Mesenchymal stem cell (in vitro differentiated cells and primary cell): ENCODE measurements around the gene HEATR5A.
A peak's percentile ranks its signal among the peaks of the same experiment; 100 is the strongest.

Experiments
- DNase-seq: peaks from one replicate; pipeline ENCODE4 v3.0.0-alpha.2; 2013
- H2AFZ ChIP-seq: one replicate; pipeline ENCODE4 v1.6.1; 2013; ENCODE audit warnings: low read depth, mild to moderate bottlenecking, control low read depth, inconsistent platforms, low read length, moderate library complexity
- H2AK5ac ChIP-seq: 2 replicates; pipeline ENCODE4 v1.6.1; 2013; ENCODE audit warnings: low read length, moderate library complexity, mild to moderate bottlenecking, inconsistent platforms; ENCODE audit not compliant: severe bottlenecking
- H2BK120ac ChIP-seq: one replicate; pipeline ENCODE4 v1.6.1; 2013; ENCODE audit warnings: low read depth, mild to moderate bottlenecking, inconsistent platforms, low read length, moderate library complexity
- H2BK12ac ChIP-seq, 2 experiments: one replicate each; pipeline ENCODE4 v1.6.1; 2013; ENCODE audit warnings: inconsistent platforms in 2 of 2, low read length in 2 of 2, mild to moderate bottlenecking in 2 of 2, moderate library complexity in 2 of 2, control low read depth in 1 of 2
- H2BK15ac ChIP-seq: one replicate; pipeline ENCODE4 v1.6.1; 2013; ENCODE audit warnings: mild to moderate bottlenecking, low read depth, inconsistent platforms; ENCODE audit not compliant: poor library complexity, severe bottlenecking
- H2BK5ac ChIP-seq: 2 replicates; pipeline ENCODE4 v1.6.1; 2013; ENCODE audit warnings: low read depth, mild to moderate bottlenecking, low read length, control low read depth, inconsistent platforms; ENCODE audit not compliant: poor library complexity, severe bottlenecking
- H3K14ac ChIP-seq, 2 experiments: one replicate each; pipeline ENCODE4 v1.6.1; 2013; ENCODE audit warnings: inconsistent platforms in 2 of 2, low read length in 2 of 2, control low read depth in 1 of 2, mild to moderate bottlenecking in 1 of 2, moderate library complexity in 1 of 2
- H3K18ac ChIP-seq, 2 experiments: one replicate each; pipeline ENCODE4 v1.6.1; 2013; ENCODE audit warnings: inconsistent platforms in 2 of 2, low read length in 2 of 2, control low read depth in 1 of 2, low read depth in 1 of 2, mild to moderate bottlenecking in 1 of 2
- H3K23ac ChIP-seq, 2 experiments: one replicate each; pipeline ENCODE4 v1.6.1; 2013; ENCODE audit warnings: inconsistent platforms in 2 of 2, low read length in 2 of 2, mild to moderate bottlenecking in 2 of 2, moderate library complexity in 2 of 2, control low read depth in 1 of 2
- H3K27ac ChIP-seq: 2 replicates; pipeline ENCODE4 v1.5.1; 2013; ENCODE audit warnings: mild to moderate bottlenecking, moderate library complexity, low read length, control low read depth, inconsistent platforms; ENCODE audit not compliant: poor library complexity, severe bottlenecking
- H3K27me3 ChIP-seq, 2 experiments: 2 replicates each; pipeline versions ENCODE4 v1.6.1 to v1.7.0; 2013; ENCODE audit warnings: low read length in 2 of 2, mild to moderate bottlenecking in 2 of 2, moderate library complexity in 2 of 2, control low read depth in 1 of 2, inconsistent platforms in 1 of 2; ENCODE audit not compliant: control insufficient read depth in 1 of 2, insufficient read depth in 1 of 2
- H3K36me3 ChIP-seq, 2 experiments: 2 replicates each; pipeline versions ENCODE4 v1.6.1 to v1.7.0; 2013; ENCODE audit warnings: low read length in 2 of 2, control low read depth in 1 of 2, inconsistent platforms in 1 of 2, low read depth in 1 of 2, mild to moderate bottlenecking in 1 of 2; ENCODE audit not compliant: insufficient read depth in 2 of 2, control insufficient read depth in 1 of 2
- H3K4ac ChIP-seq, 2 experiments: one replicate each; pipeline ENCODE4 v1.6.1; 2013; ENCODE audit warnings: inconsistent platforms in 2 of 2, low read length in 2 of 2, mild to moderate bottlenecking in 2 of 2, moderate library complexity in 2 of 2, control low read depth in 1 of 2, low read depth in 1 of 2
- H3K4me1 ChIP-seq: 2 replicates; pipeline ENCODE4 v1.6.1; 2013; ENCODE audit warnings: low read depth, low read length, control low read depth; ENCODE audit not compliant: control insufficient read depth, insufficient read depth
- H3K4me2 ChIP-seq: 2 replicates; pipeline ENCODE4 v1.6.1; 2013; ENCODE audit warnings: low read length, mild to moderate bottlenecking, inconsistent platforms; ENCODE audit not compliant: poor library complexity, severe bottlenecking
- H3K4me3 ChIP-seq, 2 experiments: 2 replicates each; pipeline versions ENCODE4 v1.5.1 to v1.7.0; 2013; ENCODE audit warnings: low read length in 2 of 2, mild to moderate bottlenecking in 2 of 2, control low read depth in 1 of 2, low read depth in 1 of 2; ENCODE audit not compliant: insufficient read depth in 1 of 2
- H3K79me1 ChIP-seq: replicated peaks from 2 replicates; pipeline ENCODE4 v1.6.1; 2013; ENCODE audit warnings: mild to moderate bottlenecking, control low read depth, low read length, inconsistent platforms; ENCODE audit not compliant: poor library complexity, severe bottlenecking
- H3K9ac ChIP-seq: 2 replicates; pipeline ENCODE4 v1.7.0; 2013; ENCODE audit warnings: mild to moderate bottlenecking, low read length, moderate library complexity
- H3K9me3 ChIP-seq: 2 replicates; pipeline ENCODE4 v1.7.0; 2013; ENCODE audit warnings: mild to moderate bottlenecking, low read length; ENCODE audit not compliant: control insufficient read depth
- H4K8ac ChIP-seq: one replicate; pipeline ENCODE4 v1.6.1; 2013; ENCODE audit warnings: inconsistent platforms, mild to moderate bottlenecking, low read length, moderate library complexity
- H4K91ac ChIP-seq: one replicate; pipeline ENCODE4 v1.6.1; 2013; ENCODE audit warnings: mild to moderate bottlenecking, low read length, inconsistent platforms
- WGBS: methylation state at CpG from one replicate; pipeline ENCODE4 v1.1.7; 2013; ENCODE audit warnings: mixed read lengths; 5-methylcytosine and 5-hydroxymethylcytosine counted together

Gene HEATR5A

GRCh38 chr14:31275731-31276130 lies 144.6 kb downstream of the HEATR5A start:
- no peak overlapping the region for H3K18ac ChIP-seq
- H4K8ac ChIP-seq, result no peak overlapping the region
- H4K91ac ChIP-seq, result no peak overlapping the region
- H2BK15ac ChIP-seq, result no peak overlapping the region
- H2BK12ac ChIP-seq, result no peak overlapping the region
- H3K27me3 ChIP-seq, result no peaks in the 10 kb centered on the region
- no peak overlapping the region for H3K4me2 ChIP-seq
- no peak overlapping the region for H3K23ac ChIP-seq
- no peak overlapping the region for H3K9ac ChIP-seq
- no peak overlapping the region for H2BK5ac ChIP-seq
- no peak overlapping the region for H3K14ac ChIP-seq
- H3K4me3 ChIP-seq, result no peak overlapping the region
- H3K36me3 ChIP-seq, result no peaks in the 10 kb centered on the region
- no peak overlapping the region for H2BK120ac ChIP-seq
- no peaks in the 10 kb centered on the region for H3K79me1 ChIP-seq
- no peak overlapping the region for H3K4ac ChIP-seq
- DNase-seq, result peak; percentile 14
- H2AFZ ChIP-seq, result no peak overlapping the region
- peaks cover 6% of the 10 kb centered on the region for H3K9me3 ChIP-seq
- H3K4me1 ChIP-seq, result no peaks in the 10 kb centered on the region
- no peak overlapping the region for H3K27ac ChIP-seq
- H2AK5ac ChIP-seq, result no peak overlapping the region

DNA sequence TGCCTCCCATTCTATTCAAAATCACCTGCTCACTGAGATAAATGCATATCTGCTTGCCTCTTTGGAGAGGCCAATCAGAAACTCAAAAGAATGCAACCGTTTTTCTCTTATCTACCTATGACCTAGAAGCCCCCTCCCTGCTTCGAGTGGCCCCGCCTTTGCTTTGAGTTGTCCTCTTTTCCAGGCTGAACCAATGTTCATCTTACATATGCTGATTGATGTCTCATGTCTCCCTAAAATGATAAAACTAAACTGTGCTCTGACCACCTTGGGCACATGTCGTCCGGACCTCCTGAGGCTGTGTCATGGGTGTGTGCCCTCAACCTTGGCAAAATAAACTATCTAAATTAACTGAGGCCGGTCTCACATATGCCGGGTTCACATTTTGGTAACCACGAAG lies 148.7 kb downstream of the HEATR5A start:
- H3K14ac ChIP-seq, result no peak overlapping the region
- H3K9ac ChIP-seq, result no peak overlapping the region
- H3K4me3 ChIP-seq, result no peak overlapping the region
- 91% methylated on average over 8 of the region's 8 CpGs for WGBS
- no peaks in the 10 kb centered on the region for H3K27me3 ChIP-seq
- H3K4me1 ChIP-seq, result no peaks in the 10 kb centered on the region
- H3K36me3 ChIP-seq, result no peaks in the 10 kb centered on the region
- H3K4ac ChIP-seq, result no peak overlapping the region
- no peak overlapping the region for H3K4me2 ChIP-seq
- H2BK15ac ChIP-seq, result no peak overlapping the region
- no peak overlapping the region for H2AFZ ChIP-seq
- no peak overlapping the region for H2BK120ac ChIP-seq
- H4K91ac ChIP-seq, result no peak overlapping the region
- no peaks in the 10 kb centered on the region for H3K9me3 ChIP-seq
- no peaks in the 10 kb centered on the region for H3K79me1 ChIP-seq
- H3K27ac ChIP-seq, result no peak overlapping the region
- H4K8ac ChIP-seq, result no peak overlapping the region
- H2AK5ac ChIP-seq, result no peak overlapping the region
- DNase-seq, result no peak
- H2BK5ac ChIP-seq, result no peak overlapping the region
- no peak overlapping the region for H2BK12ac ChIP-seq
- no peak overlapping the region for H3K23ac ChIP-seq
- H3K18ac ChIP-seq, result no peak overlapping the region

DNA sequence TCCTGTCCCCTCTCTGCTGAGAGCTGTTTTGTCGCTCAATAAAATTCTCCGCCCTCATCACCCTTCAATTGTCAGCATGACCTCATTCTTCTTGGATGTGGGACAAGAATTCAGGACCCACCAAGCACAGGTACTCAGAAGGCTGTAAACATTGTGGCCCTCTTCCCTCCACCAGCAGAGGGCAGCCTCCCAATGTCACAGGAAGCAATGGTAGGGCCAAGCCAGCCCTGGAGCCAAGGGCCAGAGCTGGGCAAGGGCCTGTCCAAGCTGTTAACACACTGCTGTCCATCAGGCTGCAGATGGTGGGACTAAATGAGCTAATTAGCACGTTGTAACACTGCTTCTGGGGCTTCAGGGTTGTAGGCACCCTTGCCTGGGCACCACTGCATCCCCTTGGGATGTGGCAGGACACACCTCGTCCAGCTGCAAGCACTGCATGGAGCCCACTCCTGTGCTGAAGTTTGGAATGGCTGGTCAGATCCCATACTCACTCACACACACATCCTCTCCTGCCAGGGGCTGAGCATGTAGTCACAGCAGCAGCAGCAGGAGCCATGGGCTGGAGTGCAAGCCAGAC lies 150.1 kb downstream of the HEATR5A start:
- Histone ChIP-seq H3K4ac (no peak overlapping the region), H2BK12ac (peak overlapping the region in 1 of 2 experiments; percentile 46), H3K27ac (no peak overlapping the region), H3K18ac (peak overlapping the region in 1 of 2 experiments; percentile 29), H2AFZ (no peak overlapping the region), H3K4me1 (no peaks in the 10 kb centered on the region), H3K4me2 (no peak overlapping the region), H2BK5ac (no peak overlapping the region), H4K91ac (no peak overlapping the region), H3K23ac (no peak overlapping the region), H2BK15ac (no peak overlapping the region), H4K8ac (peak overlapping the region; percentile 45), H3K79me1 (no peaks in the 10 kb centered on the region), H2AK5ac (no peak overlapping the region), H3K4me3 (no peak overlapping the region), H3K14ac (no peak overlapping the region), H3K9me3 (no peaks in the 10 kb centered on the region), H3K27me3 (no peaks in the 10 kb centered on the region), H3K36me3 (no peaks in the 10 kb centered on the region), H3K9ac (no peak overlapping the region), H2BK120ac (no peak overlapping the region)
- 64% methylated on average over 4 of the region's 4 CpGs for WGBS
- no peak for DNase-seq

- Histone ChIP-seq H2AFZ (no peak overlapping the region), H2BK5ac (no peak overlapping the region), H4K8ac (no peak overlapping the region), H3K9me3 (no peaks in the 10 kb centered on the region), H3K4me1 (no peaks in the 10 kb centered on the region), H3K27me3 (no peaks in the 10 kb centered on the region), H4K91ac (no peak overlapping the region), H3K79me1 (no peaks in the 10 kb centered on the region), H3K18ac (peak overlapping the region in 1 of 2 experiments; percentile 29), H3K27ac (no peak overlapping the region), H2BK15ac (no peak overlapping the region), H2AK5ac (no peak overlapping the region), H3K4ac (no peak overlapping the region), H2BK120ac (no peak overlapping the region), H3K36me3 (no peaks in the 10 kb centered on the region), H3K4me3 (no peak overlapping the region), H3K9ac (no peak overlapping the region), H3K4me2 (no peak overlapping the region), H2BK12ac (no peak overlapping the region), H3K23ac (no peak overlapping the region), H3K14ac (no peak overlapping the region)
- 96% methylated on average over 3 of the region's 3 CpGs for WGBS
- peak; percentile 74 for DNase-seq
Measured at GRCh38 chr14:31269634-31270195, 150.6 kb downstream of the HEATR5A start.
